ENCODE measurements around the gene SLFNL1. TPM values are rescaled to one million over a fixed set of nuclear protein-coding genes. Genes with fewer than 3 reads are reported as not detected.

The SLFNL1 gene
- total RNA-seq, 1 experiment from 2014 or later, result 0.11 TPM

DNA sequence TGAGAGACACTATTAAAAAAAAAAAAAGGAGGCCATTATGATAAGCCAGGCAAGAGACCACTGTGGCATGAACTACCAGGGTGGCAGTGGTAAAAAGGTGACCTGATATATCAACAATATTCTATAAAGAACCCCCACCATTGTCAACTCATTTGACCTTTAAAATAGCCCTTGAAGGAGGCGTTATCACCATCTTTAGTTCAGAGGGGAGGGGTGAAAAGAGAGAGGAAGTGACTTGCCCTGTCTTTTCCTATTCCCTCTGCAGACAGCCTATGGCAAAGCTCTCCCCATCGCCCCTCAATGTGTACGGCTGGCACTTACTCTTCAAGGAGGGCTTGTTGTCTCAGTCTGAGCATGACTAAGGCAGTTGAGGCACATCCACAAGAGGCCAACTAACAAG lies 11.7 kb upstream of the SLFNL1 start:
- Histone ChIP-seq H2BK5ac (ENCODE audit: insufficient read length, low read length) (no peak overlapping the region), H4K8ac (replicated peaks; ENCODE audit: insufficient read length, low read depth, low read length) (no peak overlapping the region), H4K91ac (ENCODE audit: insufficient read length, low read depth, low read length) (no peak overlapping the region), H3K4ac (ENCODE audit: low read depth, low read length) (no peak overlapping the region), H3K9ac (ENCODE audit: extremely low read depth, insufficient read length, low read length) (no peak overlapping the region), H3K79me1 (ENCODE audit: insufficient read depth, low read depth, low read length, poor library complexity, severe bottlenecking) (no peaks in the 10 kb centered on the region), H2BK15ac (ENCODE audit: low read depth, low read length) (no peak overlapping the region), H3K56ac (ENCODE audit: insufficient read length, low read depth, low read length) (no peak overlapping the region), H3K14ac (ENCODE audit: insufficient read depth, low read length) (no peak overlapping the region), H3K27me3 (ENCODE audit: insufficient read depth, low read length) (no peaks in the 10 kb centered on the region), H3K18ac (ENCODE audit: insufficient read length, low read depth, low read length) (no peak overlapping the region), H3K23ac (ENCODE audit: insufficient read length, low read depth, low read length) (no peak overlapping the region), H3T11ph (ENCODE audit: low read length) (no peak overlapping the region), H2AFZ (ENCODE audit: low read length) (no peak overlapping the region), H4K20me1 (ENCODE audit: control insufficient read depth, insufficient read depth, insufficient read length) (no peaks in the 10 kb centered on the region), H3K4me1 (ENCODE audit: insufficient read depth, low read length) (peaks cover 5% of the 10 kb centered on the region; the same call in 1 of the 2 replicates), H4K5ac (ENCODE audit: insufficient read length, low read depth, low read length) (no peak overlapping the region), H3K9me3 (ENCODE audit: control insufficient read depth, low read depth, low read length) (no peaks in the 10 kb centered on the region), H2BK12ac (ENCODE audit: insufficient read length, low read depth, low read length) (no peak overlapping the region), H3K23me2 (ENCODE audit: insufficient read length, low read depth, low read length, poor library complexity, severe bottlenecking) (no peaks in the 10 kb centered on the region), H2BK20ac (ENCODE audit: low read depth, low read length, poor library complexity, severe bottlenecking) (no peak overlapping the region), H2AK5ac (ENCODE audit: insufficient read length, low read length) (no peak overlapping the region), H3K79me2 (ENCODE audit: insufficient read depth, low read length) (no peaks in the 10 kb centered on the region), H3K27ac (ENCODE audit: insufficient read length, low read depth, low read length) (no peak overlapping the region), H2BK120ac (ENCODE audit: low read depth, low read length, poor library complexity, severe bottlenecking) (no peak overlapping the region), H3K4me2 (ENCODE audit: insufficient read depth, insufficient read length, low read length) (no peak overlapping the region)
- H3K27ac Mint-ChIP-seq, result no peak overlapping the region
- H3K9me3 Mint-ChIP-seq, result no peaks in the 10 kb centered on the region
- H3K4me3 Mint-ChIP-seq, result no peak overlapping the region
- H3K36me3 Mint-ChIP-seq (ENCODE audit: insufficient read depth in 1 of 3, low read depth in 3 of 3), result peaks cover 24 to 39% (median 25%) of the 10 kb centered on the region in 3 experiments
- no peak for DNase-seq
- TF ChIP-seq, protein P1, sequence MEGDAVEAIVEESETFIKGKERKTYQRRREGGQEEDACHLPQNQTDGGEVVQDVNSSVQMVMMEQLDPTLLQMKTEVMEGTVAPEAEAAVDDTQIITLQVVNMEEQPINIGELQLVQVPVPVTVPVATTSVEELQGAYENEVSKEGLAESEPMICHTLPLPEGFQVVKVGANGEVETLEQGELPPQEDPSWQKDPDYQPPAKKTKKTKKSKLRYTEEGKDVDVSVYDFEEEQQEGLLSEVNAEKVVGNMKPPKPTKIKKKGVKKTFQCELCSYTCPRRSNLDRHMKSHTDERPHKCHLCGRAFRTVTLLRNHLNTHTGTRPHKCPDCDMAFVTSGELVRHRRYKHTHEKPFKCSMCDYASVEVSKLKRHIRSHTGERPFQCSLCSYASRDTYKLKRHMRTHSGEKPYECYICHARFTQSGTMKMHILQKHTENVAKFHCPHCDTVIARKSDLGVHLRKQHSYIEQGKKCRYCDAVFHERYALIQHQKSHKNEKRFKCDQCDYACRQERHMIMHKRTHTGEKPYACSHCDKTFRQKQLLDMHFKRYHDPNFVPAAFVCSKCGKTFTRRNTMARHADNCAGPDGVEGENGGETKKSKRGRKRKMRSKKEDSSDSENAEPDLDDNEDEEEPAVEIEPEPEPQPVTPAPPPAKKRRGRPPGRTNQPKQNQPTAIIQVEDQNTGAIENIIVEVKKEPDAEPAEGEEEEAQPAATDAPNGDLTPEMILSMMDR (conservative IDR thresholded peaks at IDR 0.05), result no peak
- no peaks in the 10 kb centered on the region; the same call in 1 of the 2 replicates for H3K27me3 Mint-ChIP-seq (ENCODE audit: low read depth)
- peaks cover 10 to 18% of the 10 kb centered on the region in 2 experiments for H3K4me1 Mint-ChIP-seq
- WGBS (ENCODE audit: extremely low coverage, insufficient read length, low lambda C conversion rate), result no CpG with 5 or more reads among the region's 3 CpGs

All from H9 (cell line).